HG03457 (cell line): Measurements from ENCODE around the gene BUD31.

Experiments
- ATAC-seq: cut with Tn5 transposase; IDR thresholded peaks from one replicate; pipeline ENCODE4 v1.9.1; 2021; ENCODE audit warnings: moderate number of reproducible peaks; ENCODE audit not compliant: unreplicated experiment

BUD31 gene

DNA sequence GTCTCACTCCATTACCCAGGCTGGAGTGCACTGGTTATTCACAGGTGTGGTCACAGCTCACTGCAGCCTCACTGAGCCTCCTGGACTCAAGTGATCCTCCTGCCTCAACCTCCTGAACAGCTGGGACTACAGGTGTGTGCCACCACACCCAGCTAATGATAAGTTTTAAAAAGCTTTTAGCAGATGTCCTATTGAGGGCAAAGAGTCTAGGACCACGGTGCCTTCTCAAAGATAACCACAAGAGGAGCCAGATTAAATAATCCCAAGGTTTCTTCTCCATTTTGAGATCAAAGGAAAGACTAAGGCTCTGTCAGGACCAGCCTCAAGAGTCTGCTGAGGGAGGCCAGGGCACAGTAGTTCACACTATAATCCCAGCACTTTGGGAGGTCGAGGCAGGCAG is 52.5 kb downstream of the BUD31 start:
- no peak for ATAC-seq

DNA sequence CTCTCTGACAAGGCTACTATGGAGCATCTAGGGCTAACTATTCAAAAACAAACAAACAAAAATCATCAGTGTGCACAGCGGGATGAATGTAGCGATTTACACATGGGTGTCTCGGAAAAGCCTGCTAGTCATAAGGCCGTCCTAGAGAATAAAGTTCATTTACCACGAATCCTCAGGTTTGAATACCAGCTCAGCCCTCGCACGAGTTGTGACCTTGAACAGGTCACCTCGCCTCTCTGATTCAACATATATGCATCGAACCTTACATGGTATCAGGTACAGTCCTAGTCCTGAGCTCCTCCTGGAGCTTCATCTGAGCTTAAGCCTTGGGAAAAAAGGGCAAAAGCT is 56.6 kb downstream of the BUD31 start:
- ATAC-seq = no peak

DNA sequence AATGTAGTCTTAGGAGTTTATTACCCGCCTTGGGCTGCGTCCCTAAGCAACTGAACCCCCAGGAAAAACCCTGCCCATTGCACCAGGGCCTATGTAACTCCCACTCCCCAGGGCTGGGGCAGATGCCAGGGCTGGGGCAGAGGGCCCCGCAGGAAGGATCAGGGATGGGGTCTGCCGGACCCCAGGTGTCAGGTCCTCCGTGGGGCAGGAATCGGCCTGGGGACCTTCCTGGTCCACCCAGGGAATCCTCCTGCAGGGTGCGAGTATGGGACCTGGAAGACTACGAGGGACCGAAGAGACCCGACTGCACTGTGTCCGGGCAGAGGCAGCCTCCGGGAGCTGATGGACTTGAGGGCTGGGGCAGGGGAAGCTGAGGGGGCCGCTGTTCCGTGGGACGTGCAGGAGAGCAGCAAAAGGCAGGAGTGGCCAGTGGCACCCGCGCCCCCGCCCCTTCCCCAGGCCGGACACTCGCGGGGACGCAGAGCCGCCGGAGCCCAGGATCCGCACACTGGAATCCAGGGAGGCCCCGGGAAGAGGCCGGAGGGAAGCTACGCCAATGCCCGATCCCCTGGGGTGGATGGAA is 59.7 kb downstream of the BUD31 start:
- no peak for ATAC-seq
